22Rv1 (cell line): ENCODE measurements around the gene EFNA3.

Experiments
- H3K27ac ChIP-seq: fragments of 450-650 bp; 2 replicates; pipeline ENCODE4 v1.5.1; 2017
- ZFX ChIP-seq: fragments of 450-650 bp; IDR thresholded peaks from 2 replicates; pipeline ENCODE4 v1.6.1; 2017; ENCODE audit warnings: antibody characterized with exemption, borderline replicate concordance
- TF ChIP-seq, protein P1 (sequence below): fragments of 450-650 bp; IDR thresholded peaks from 2 replicates; pipeline ENCODE4 v1.5.1; 2017; ENCODE audit warnings: mild to moderate bottlenecking

The EFNA3 gene

GRCh38 chr1:155049651-155050559, 28.7 kb upstream of the EFNA3 start:
- TF ChIP-seq ZFX = no peak
- TF ChIP-seq, protein P1, sequence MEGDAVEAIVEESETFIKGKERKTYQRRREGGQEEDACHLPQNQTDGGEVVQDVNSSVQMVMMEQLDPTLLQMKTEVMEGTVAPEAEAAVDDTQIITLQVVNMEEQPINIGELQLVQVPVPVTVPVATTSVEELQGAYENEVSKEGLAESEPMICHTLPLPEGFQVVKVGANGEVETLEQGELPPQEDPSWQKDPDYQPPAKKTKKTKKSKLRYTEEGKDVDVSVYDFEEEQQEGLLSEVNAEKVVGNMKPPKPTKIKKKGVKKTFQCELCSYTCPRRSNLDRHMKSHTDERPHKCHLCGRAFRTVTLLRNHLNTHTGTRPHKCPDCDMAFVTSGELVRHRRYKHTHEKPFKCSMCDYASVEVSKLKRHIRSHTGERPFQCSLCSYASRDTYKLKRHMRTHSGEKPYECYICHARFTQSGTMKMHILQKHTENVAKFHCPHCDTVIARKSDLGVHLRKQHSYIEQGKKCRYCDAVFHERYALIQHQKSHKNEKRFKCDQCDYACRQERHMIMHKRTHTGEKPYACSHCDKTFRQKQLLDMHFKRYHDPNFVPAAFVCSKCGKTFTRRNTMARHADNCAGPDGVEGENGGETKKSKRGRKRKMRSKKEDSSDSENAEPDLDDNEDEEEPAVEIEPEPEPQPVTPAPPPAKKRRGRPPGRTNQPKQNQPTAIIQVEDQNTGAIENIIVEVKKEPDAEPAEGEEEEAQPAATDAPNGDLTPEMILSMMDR = no peak
- peak overlapping the region; percentile 100 for H3K27ac ChIP-seq

DNA sequence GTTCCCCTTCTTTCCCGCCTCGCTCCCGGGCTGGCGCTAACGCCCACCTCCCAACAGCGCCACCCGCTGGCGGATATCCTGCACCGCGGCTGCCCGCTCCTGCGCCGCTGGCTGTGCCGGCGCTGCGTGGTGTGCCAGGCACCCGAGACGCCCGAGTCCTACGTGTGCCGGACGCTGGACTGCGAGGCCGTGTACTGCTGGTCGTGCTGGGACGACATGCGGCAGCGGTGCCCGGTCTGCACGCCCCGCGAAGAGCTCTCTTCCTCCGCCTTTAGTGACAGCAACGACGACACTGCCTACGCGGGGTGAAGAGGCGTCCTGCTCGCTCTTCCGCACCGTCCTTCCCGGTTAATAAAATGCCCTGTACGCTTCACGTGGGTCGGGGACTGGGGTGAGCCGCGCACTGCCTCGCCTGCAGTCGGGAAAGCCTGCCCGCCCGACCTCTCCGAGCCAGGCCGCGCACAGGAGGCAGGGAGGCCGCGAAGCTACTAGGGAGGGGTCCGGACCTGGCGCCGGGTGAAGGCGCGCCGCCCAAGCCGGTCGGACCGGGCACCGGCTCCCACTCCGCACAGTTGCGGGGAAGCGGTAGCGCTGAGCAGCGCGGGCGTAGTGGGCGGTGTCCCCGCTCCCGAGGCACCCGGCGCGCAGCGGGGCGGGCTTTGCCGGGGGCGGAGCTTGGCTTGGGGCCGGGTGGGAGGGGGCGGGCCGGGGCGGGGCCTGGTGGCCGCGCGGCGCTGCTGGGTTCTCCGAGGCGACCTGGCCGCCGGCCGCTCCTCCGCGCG, 27.9 kb upstream of the EFNA3 start, which contains the start of gene ADAM15:
TSS of gene ADAM15 (plus strand) at position 757 of the 782 bp plus-strand sequence. CDS start 71 bp downstream, outside the sequence.
- TF ChIP-seq ZFX = no peak
- TF ChIP-seq, protein P1 = peak; percentile 99
- peak within 1 kb of the TSS; percentile 100 for H3K27ac ChIP-seq

DNA sequence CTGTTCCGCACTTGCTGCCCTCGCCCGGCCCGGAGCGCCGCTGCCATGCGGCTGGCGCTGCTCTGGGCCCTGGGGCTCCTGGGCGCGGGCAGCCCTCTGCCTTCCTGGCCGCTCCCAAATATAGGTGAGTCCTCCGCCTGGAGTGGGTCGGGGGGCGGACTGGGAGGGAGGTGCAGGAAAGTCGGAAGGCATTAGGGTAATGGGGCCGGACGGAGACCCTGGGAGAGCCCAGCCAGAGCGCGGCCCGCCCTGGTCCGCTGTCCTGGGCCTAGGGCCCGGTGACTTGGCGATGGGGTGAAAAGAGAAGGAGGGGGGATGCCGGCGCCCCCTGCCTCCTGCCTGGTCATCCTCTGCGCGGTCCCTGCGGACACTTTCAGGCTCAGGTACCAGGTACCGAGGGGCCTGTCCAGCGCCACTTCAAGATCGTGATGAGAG, 27.3 kb upstream of the EFNA3 start:
- H3K27ac ChIP-seq = peak overlapping the region; percentile 100
- TF ChIP-seq, protein P1 = no peak
- TF ChIP-seq ZFX = no peak

DNA sequence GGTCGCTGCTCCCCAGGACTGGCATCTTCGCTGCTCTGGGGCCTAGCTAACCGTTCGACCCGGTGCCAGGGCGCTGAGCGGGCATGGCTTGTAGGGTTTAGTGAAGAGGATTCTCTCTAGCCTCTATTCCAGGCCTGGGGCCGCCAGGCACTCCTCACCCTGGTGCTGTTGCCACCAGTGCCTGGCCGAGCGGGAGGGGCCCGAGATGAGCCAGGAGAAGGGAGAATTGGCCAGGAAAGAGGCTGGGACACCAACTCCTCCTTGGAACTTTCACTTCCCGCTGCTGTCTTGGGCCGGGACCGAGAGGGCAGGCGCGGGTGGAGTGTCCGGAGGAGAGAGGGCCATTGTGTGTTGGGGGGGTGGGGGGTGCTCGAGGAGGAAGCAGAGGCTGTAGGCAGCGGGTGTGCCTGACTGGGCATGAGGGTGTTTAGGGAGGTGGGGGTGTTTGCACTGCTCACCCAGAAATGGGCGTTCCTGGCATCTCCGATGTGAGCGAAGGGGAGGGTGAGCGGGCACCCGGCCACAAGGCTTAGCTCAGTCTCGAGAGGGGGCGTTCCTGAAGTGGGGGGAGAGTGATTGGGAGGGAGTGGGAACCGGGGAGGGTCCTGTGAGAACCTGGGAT, 26.7 kb upstream of the EFNA3 start:
- TF ChIP-seq, protein P1 = no peak
- TF ChIP-seq ZFX = no peak
- peak overlapping the region; percentile 100 for H3K27ac ChIP-seq

DNA sequence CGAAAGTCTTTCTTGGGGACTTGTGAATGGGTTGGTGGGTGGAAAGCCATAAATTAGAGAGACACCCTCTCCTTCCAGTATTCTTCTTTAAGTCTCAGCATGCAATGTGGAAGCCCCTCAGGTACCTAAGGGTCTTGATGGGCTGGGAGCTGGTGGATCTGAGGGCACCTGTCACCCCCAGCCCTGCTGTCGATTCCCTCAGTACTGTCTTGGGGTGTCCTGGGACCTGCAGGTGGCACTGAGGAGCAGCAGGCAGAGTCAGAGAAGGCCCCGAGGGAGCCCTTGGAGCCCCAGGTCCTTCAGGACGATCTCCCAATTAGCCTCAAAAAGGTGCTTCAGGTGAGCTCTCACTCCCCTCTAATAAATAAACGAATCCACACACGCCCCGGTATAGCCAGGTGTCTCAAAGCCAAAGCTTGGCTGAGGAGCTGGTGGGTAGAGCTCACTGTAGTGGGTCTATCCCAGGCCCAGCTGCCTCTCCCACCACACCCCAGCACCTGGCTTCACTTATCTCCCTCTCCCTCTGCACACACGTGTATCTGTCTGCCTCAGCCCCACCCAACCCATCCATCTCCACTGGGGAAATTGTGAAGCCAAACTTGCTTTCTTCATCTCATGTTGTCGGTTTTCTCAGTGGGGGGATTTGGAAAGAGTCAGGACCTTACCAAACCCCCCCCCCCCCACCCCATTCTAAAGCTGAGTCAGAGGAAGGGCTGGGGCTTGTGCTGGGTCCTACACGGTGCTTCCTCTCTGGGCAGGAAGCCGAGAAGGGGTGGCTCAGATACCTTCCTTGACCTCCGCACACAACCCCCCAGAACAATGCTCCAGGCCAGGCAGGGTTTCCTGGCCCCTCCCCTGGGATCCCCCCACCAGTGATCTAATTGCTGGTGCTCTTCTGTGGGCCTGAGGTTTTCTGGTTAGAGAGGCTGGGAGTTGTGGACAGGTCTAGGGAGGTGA, 25.9 kb upstream of the EFNA3 start:
- H3K27ac ChIP-seq = peak overlapping the region; percentile 100
- TF ChIP-seq ZFX = no peak
- TF ChIP-seq, protein P1 = no peak

GRCh38 chr1:155053531-155054105, 25.0 kb upstream of the EFNA3 start:
- TF ChIP-seq, protein P1 = no peak
- no peak for TF ChIP-seq ZFX
- peak overlapping the region; percentile 100 for H3K27ac ChIP-seq
